Ammon's horn (tissue), 1 donor: Measurements from ENCODE around the gene SERPINA9.

Source experiments
- DNase-seq: peaks from one replicate; pipeline ENCODE4 v3.0.0-alpha.2; 2016; ENCODE audit warnings: low spot score

The SERPINA9 gene

DNA sequence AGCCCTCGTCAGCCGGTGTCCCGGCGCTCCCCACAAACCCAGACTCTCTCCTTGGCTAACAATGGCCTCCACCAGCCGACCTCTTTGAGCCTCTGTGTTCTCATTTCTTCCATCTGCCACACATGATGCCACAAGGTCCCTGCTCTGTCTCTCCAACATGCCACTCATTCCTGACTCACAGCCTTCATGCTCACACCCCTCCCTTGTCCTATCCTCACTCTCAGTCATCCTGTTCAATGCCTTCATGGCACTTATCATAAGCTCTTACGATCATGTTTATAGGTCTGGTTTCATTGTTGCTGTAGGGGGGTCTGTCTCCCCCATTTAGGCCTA, 13.8 kb downstream of the SERPINA9 start:
- DNase-seq: no peak

- no peak for DNase-seq
Measured at GRCh38 chr14:94461526-94462218, 14.3 kb downstream of the SERPINA9 start.

- DNase-seq: no peak
Measured at GRCh38 chr14:94460631-94461416, 15.2 kb downstream of the SERPINA9 start.

DNA sequence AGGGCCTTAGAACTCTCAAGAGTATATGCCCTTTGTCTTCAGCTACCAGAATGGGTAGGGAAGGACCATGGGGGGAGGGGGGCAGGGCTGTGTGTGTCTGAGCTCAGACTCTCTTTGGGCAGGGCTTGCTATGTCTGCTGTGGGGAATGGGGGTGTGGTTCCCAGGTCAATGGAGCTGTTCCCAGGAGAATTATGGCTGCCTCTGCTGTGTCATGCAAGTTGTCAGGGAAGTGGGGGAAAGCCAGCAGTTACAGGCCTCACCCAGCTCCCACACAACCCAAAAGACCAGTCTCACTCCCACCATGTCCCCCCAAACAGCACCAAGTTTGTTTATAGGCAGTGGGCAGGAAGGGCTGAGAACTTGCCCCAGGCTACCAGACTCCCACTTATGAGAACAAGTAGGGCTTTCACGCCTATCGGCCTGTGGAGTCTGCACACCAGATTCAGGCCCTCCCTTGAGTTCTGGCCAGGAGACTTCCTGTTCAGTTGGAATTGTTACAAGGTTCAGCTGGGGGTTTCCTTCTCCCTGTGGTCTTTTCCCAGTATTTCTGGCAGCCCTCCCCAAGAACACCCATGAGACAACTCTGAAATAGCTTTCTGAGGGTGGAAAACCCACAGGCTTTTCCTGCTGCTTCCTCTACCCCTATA, 17.3 kb downstream of the SERPINA9 start:
- no peak for DNase-seq

DNA sequence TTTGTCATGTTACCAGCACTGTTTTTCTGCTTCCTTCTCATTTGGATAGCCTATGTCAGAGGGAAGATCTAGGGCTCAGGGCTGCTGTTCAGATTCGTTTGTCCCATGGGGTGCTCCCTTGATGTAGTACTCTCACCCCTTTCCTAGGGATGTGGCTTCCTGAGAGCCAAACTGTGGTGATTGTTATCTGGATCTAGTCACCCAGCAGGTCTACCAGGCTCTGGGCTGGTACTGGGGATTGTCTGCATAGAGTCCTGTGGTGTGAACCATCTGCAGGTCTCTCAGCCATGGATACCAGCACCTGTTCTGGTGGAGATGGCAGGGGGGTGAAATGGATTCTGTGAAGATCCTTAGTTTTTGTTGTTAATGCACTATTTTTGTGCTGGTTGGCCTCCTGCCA, 17.9 kb downstream of the SERPINA9 start:
- DNase-seq: no peak

DNA sequence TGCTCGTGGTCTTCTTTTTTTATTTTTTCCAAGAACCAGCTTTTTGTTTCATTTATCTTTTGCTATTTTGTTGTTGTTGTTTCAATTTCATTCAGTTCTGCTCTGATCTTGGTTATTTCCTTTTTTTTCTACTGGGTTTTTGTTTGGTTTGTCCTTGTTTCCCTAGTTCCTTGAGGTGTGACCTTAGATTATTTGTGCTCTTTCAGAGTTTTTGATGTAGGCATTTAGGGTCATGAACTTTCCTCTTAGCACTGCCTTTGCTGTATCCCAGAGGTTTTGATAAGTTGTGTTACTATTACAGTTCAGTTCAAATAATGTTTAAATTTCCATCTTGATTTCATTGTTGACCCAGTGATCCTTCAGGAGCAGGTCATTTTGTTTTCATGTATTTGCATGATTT, 20.1 kb downstream of the SERPINA9 start:
- no peak for DNase-seq

- no peak for DNase-seq
Measured at GRCh38 chr14:94451826-94452225, 24.2 kb downstream of the SERPINA9 start.

GRCh38 chr14:94451091-94451771, 24.8 kb downstream of the SERPINA9 start:
- no peak for DNase-seq

DNA sequence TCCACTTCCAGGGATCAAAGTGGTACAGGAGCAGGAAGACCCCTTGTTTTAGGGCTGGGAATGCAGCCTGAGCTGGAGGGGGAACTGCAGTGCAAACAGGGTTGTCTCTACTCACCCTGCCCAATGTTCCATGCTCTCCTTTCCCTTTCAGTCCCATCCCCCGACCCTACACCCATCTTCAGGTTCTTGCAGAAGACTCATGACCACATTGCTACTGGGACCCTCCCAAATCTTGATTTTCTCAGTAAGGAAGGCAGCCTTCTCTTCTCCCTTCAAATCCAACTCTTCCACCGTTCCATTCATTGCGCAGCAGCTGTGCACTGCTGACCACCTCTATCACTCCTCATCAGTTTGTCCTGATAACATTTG, 25.3 kb downstream of the SERPINA9 start:
- DNase-seq: no peak

DNA sequence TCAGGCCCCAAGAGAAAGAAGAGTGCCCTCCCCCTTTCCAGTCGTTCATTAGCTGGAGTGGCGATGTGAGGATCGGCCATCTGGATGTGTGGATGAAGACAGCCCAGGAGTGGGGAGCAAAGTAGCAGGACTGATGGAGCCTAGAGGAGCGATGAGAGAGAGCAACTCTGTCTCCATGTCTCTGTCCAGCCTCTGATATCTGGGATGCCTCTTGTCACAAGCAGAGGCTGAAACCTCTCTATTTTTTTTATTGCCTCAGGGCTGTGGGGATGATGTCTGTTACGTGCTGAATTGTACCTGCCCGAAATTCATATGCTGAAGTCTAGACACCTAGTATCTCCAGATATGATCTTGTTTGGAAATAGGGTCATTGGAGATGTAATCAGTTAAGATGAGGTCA, 26.1 kb downstream of the SERPINA9 start:
- no peak for DNase-seq

DNA sequence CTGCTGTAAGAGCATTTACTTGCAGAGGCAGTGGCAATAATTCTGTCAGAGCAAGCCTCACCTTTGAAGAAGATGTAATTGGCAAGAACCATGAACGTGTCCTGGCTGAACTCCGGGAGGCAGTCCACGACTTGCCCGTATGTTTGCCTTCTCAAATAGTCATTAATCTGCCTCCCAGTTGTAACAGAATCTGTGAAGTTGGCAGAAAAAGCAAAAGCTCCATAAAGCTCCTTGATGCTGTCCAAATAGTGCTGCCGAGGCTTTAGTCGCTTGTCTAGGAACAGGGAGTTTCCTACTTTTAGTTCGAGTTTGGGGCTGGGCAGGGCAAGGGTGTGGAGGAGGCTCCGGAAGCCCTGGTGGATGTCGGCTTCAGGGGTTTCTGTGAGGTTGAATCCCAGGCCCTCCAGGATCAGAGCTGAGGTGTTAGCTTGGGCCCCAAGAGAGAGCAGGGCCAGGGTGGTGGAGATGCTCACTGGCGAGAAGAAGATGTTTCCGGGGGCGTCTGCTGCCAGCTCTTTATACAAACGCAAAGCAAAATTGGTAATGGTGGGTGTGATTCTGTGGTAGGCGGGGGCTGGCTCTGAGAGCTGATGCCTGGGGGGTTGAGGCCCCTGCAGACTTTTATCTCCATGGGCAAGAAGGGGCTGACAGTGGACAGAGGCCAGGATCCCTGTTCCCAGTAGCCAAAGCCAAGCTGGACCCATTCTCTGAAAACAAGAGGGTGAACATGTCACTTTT, 27.8 kb downstream of the SERPINA9 start:
- no peak for DNase-seq

- no peak for DNase-seq
Measured at GRCh38 chr14:94447206-94447605, 28.8 kb downstream of the SERPINA9 start.

DNA sequence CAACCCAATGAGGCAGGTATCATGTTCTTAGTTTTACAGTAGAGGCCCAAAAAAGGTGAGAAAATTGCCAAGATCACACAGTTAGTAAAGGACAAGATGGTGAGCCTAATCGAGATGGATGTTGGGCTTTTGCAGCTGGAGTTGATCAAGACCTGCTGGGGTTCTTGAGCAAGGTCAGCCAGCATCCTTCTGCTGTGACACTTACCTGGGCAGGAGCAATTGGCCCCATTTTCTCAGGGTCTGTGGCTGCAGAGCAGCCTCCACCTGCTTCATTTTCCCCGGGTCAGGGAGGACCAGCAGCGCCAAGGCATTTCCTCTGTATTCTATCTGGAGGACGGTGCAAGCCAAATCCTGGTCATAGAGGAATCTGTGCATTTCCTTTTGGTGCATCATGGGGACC, 29.9 kb downstream of the SERPINA9 start:
- DNase-seq: no peak

GRCh38 chr14:94445003-94445402, 31.0 kb downstream of the SERPINA9 start:
- no peak for DNase-seq

DNA sequence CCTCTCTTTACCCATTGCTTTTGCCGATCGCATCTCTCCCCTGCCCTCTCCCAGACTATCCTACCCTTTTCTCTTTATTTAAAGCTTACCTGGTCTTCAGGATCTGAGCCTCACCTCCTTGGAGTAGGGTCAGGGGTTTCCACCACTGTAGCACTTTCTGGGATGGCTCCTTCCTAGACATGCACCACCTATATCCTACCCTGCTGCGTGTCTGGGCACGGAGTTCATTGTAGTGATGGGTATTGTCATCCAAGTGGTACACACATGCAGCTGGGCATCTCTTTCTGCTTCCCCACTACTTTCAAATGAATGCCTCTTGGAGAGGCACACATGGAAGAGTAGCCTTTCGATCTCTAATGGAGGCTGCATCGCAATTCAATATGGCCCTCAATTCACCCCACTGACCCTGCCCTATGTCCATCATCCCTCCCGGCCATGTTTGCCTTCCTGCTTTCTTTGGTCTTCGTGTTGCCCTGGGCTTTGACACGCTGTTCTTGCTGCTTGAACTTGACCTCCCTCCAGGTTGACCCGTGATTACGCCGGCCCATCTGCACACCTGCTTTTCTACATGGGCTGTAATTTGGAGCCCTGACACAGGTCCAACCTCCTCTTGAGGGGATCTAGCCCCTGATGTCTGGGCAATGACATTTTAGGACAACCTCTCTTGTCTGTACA, 34.3 kb downstream of the SERPINA9 start:
- no peak for DNase-seq

DNA sequence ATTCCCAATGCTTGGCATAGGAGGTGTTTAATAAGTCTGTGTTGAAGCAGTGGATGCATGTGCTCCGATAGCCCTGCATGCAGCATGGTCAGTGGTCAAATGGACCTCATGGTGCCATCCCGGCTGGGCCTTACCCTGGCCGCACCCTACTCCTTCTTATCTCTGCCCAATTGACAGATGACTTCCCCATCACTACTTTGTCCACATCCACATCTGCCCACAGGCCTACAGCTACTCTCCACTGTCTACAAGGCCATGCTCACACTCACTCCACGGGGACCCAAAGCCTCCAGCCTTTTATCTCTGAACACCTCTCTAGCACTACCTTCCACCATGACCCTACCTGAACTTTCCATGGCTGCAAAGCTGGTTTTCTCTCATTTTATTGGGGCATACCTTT, 34.9 kb downstream of the SERPINA9 start:
- no peak for DNase-seq

GRCh38 chr14:94439453-94440057, 36.4 kb downstream of the SERPINA9 start:
- no peak for DNase-seq

DNA sequence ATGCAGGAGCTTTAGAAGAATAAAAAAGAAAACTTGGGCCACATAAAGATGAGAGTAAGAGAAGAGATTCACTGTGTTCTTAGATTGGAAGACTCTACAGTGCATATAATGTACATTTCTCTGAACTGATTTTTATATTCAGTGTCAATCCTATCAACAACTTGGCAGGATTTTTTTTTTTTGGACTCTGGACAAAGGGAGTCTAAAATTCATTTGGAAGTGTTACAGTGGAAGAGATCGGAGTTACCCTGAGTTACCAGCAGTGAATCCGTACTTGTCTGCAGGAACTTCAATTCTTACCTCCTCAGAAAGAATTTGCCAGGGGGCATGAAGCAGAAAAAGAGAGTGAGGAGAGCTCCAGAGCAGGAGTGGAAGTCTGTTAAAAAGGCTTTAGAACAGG, 47.4 kb downstream of the SERPINA9 start:
- DNase-seq: no peak

GRCh38 chr14:94427016-94427613, 48.9 kb downstream of the SERPINA9 start:
- no peak for DNase-seq

- DNase-seq: no peak
Measured at GRCh38 chr14:94426526-94426925, 49.5 kb downstream of the SERPINA9 start.

DNA sequence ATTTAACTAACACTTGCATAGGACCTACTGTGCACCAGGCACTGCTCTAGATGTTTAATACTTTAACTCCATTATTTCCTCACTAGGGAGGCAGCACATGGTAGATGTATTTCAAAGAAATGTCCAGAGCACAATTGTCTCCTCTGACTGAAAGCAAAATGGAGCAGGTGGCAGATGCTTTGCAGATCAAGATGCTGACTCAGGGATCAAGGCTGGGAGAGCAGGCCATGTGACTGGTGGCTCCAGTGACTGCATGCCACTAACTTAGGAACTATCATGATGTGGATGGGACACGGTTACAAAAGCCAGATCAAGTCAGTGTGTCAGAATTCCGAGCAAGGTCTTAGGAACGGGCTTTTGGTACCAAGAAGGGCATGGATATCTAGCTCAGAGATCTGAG, 51.6 kb downstream of the SERPINA9 start:
- DNase-seq: no peak
